HepG2 (cell line): ENCODE results near the gene TSTD1. TPM values are rescaled to one million over a fixed set of nuclear protein-coding genes. Genes with fewer than 3 reads are reported as not detected.

Experiments
- CAMTA2 ChIP-seq: sonication (generic); formaldehyde crosslinking; IDR thresholded peaks from 2 replicates; pipeline ENCODE4 v1.4.0; 2020; ENCODE audit warnings: mild to moderate bottlenecking, missing genetic modification reagents, borderline replicate concordance
- DNMT1 ChIP-seq: sonication (generic); formaldehyde crosslinking; IDR thresholded peaks from 2 replicates; pipeline ENCODE4 v1.5.1; 2020; ENCODE audit warnings: mild to moderate bottlenecking, missing genetic modification reagents
- ELF3 ChIP-seq: IDR thresholded peaks from 2 replicates; pipeline ENCODE4 v1.6.1; 2016; ENCODE audit warnings: missing genetic modification reagents, missing compliant biosample characterization
- FOXA3 ChIP-seq: IDR thresholded peaks from 2 replicates; pipeline ENCODE4 v1.6.1; 2016; ENCODE audit warnings: missing genetic modification reagents, missing compliant biosample characterization
- GATAD2A ChIP-seq: IDR thresholded peaks from 2 replicates; pipeline ENCODE4 v1.6.1; 2016
- HOXA7 ChIP-seq: sonication (generic); formaldehyde crosslinking; IDR thresholded peaks from 2 replicates; pipeline ENCODE4 v1.8.1; 2022; ENCODE audit warnings: mild to moderate bottlenecking, missing genetic modification reagents, moderate library complexity
- HOXD1 ChIP-seq: sonication (generic); formaldehyde crosslinking; IDR thresholded peaks from 2 replicates; pipeline ENCODE4 v1.5.0; 2020; ENCODE audit warnings: missing genetic modification reagents
- JUN ChIP-seq: sonication (generic); formaldehyde crosslinking; IDR thresholded peaks from 2 replicates; pipeline ENCODE4 v1.4.0; 2020; ENCODE audit warnings: mild to moderate bottlenecking, missing genetic modification reagents
- MATR3 ChIP-seq: sonication (generic); formaldehyde crosslinking; IDR thresholded peaks from 2 replicates; pipeline ENCODE4 v1.4.0; 2020; ENCODE audit warnings: missing genetic modification reagents
- MTA1 ChIP-seq: sonication (generic); formaldehyde crosslinking; IDR thresholded peaks from 2 replicates; pipeline ENCODE4 v1.4.0; 2020; ENCODE audit warnings: missing genetic modification reagents, mild to moderate bottlenecking, borderline replicate concordance
- NFKBIZ ChIP-seq: IDR thresholded peaks from 2 replicates; pipeline ENCODE4 v1.6.1; 2018; ENCODE audit warnings: missing genetic modification reagents, missing compliant biosample characterization
- PAWR ChIP-seq: sonication (generic); formaldehyde crosslinking; IDR thresholded peaks from 2 replicates; pipeline ENCODE4 v1.4.0; 2020; ENCODE audit warnings: missing genetic modification reagents, mild to moderate bottlenecking, borderline replicate concordance
- RBAK ChIP-seq: sonication (generic); formaldehyde crosslinking; IDR thresholded peaks from 2 replicates; pipeline ENCODE4 v1.5.1; 2020; ENCODE audit warnings: mild to moderate bottlenecking, missing genetic modification reagents
- REST ChIP-seq, 2 experiments: IDR thresholded peaks; 2 replicates each; pipeline ENCODE4 v1.6.1; 2011 to 2012; ENCODE audit warnings: low read length in 2 of 2, borderline replicate concordance in 1 of 2, low read depth in 1 of 2, mild to moderate bottlenecking in 1 of 2, moderate library complexity in 1 of 2
- REXO4 ChIP-seq: sonication (generic); formaldehyde crosslinking; IDR thresholded peaks from 2 replicates; pipeline ENCODE4 v1.8.0; 2022; ENCODE audit warnings: missing genetic modification reagents, mild to moderate bottlenecking, borderline replicate concordance
- SAP130 ChIP-seq: IDR thresholded peaks from 2 replicates; pipeline ENCODE4 v1.6.1; 2016; ENCODE audit warnings: low read depth
- SOX6 ChIP-seq, 2 experiments: fragments of 450-650 bp in 1 of 2; sonication (generic) in 1 of 2; formaldehyde crosslinking in 1 of 2; IDR thresholded peaks; 2 replicates each; pipeline versions ENCODE4 v1.4.0 to v1.6.1; 2017 to 2020; ENCODE audit warnings: antibody characterized with exemption in 1 of 2, mild to moderate bottlenecking in 1 of 2, missing genetic modification reagents in 1 of 2
- SRSF9 ChIP-seq: fragments of 200-400 bp; formaldehyde crosslinking; IDR thresholded peaks from 2 replicates; pipeline ENCODE4 v1.6.1; 2018; ENCODE audit warnings: borderline replicate concordance, mild to moderate bottlenecking, low read depth, low read length; ENCODE audit not compliant: insufficient read depth, poor library complexity, severe bottlenecking
- TBX2 ChIP-seq: sonication (generic); formaldehyde crosslinking; IDR thresholded peaks from 2 replicates; pipeline ENCODE4 v1.5.0; 2020; ENCODE audit warnings: missing genetic modification reagents, mild to moderate bottlenecking, borderline replicate concordance
- TCF7L2 ChIP-seq: IDR thresholded peaks from 2 replicates; pipeline ENCODE4 v1.6.1; 2011; ENCODE audit warnings: mild to moderate bottlenecking, low read depth, low read length, moderate library complexity
- ZFP41 ChIP-seq: sonication (generic); formaldehyde crosslinking; IDR thresholded peaks from 2 replicates; pipeline ENCODE4 v1.4.0; 2020; ENCODE audit warnings: mild to moderate bottlenecking, missing genetic modification reagents, borderline replicate concordance
- ZNF264 ChIP-seq: sonication (generic); formaldehyde crosslinking; IDR thresholded peaks from 2 replicates; pipeline ENCODE4 v1.4.0; 2020; ENCODE audit warnings: missing genetic modification reagents
- ZNF430 ChIP-seq: sonication (generic); formaldehyde crosslinking; IDR thresholded peaks from 2 replicates; pipeline ENCODE4 v1.9.0; 2021; ENCODE audit warnings: mild to moderate bottlenecking, missing genetic modification reagents
- ZNF44 ChIP-seq: sonication (generic); formaldehyde crosslinking; IDR thresholded peaks from 2 replicates; pipeline ENCODE4 v1.5.1; 2020; ENCODE audit warnings: mild to moderate bottlenecking, missing genetic modification reagents
- ZNF563 ChIP-seq: sonication (generic); formaldehyde crosslinking; IDR thresholded peaks from 2 replicates; pipeline ENCODE4 v1.8.0; 2022; ENCODE audit warnings: mild to moderate bottlenecking, moderate library complexity, missing genetic modification reagents
- ZNF572 ChIP-seq: sonication (generic); formaldehyde crosslinking; IDR thresholded peaks from 2 replicates; pipeline ENCODE4 v1.5.1; 2020; ENCODE audit warnings: mild to moderate bottlenecking, missing genetic modification reagents
- ZNF580 ChIP-seq: IDR thresholded peaks from 2 replicates; pipeline ENCODE4 v1.6.1; 2016; ENCODE audit warnings: low read depth, borderline replicate concordance
- ZNF75D ChIP-seq: sonication (generic); formaldehyde crosslinking; IDR thresholded peaks from 2 replicates; pipeline ENCODE4 v1.8.1; 2023; ENCODE audit warnings: missing genetic modification reagents, mild to moderate bottlenecking, borderline replicate concordance
- ZSCAN22 ChIP-seq: sonication (generic); formaldehyde crosslinking; IDR thresholded peaks from 2 replicates; pipeline ENCODE4 v1.4.0; 2020; ENCODE audit warnings: mild to moderate bottlenecking, missing genetic modification reagents
- polyA plus RNA-seq, 8 experiments: library from polyadenylated mRNA; depleted of rRNA in 3 of 8; stranded (reverse) in 7 of 8; unstranded in 1 of 8; fragments of >200 nt; fragmentation: Illumina TruSeq in 4 of 8; extraction: Trizol in 4 of 8; gene quantifications; 2 replicates each; pipeline versions ENCODE4 v1.2.1 to v1.2.3, GENCODE V29; 2011 to 2016; ENCODE audit warnings: low read depth in 4 of 8, missing spikeins in 1 of 8, mixed read lengths in 1 of 8; ENCODE audit not compliant: insufficient read depth in 1 of 8
- total RNA-seq, 5 experiments: library from RNA; depleted of rRNA; stranded (reverse); fragments of >200 nt; fragmentation: Illumina TruSeq; extraction: Trizol; gene quantifications; 2 replicates each; pipeline ENCODE4 v1.2.3, GENCODE V29; 2016; ENCODE audit warnings: low read depth in 1 of 5

The TSTD1 gene
- total and polyA plus RNA-seq, 2 of the 13 experiments (the other 11 are each of a cell fraction or from before 2014, with no cell fraction given) = 0.15 to 0.31 TPM

- TF ChIP-seq REST (IDR thresholded peaks at IDR 0.05; ENCODE audit: borderline replicate concordance in 1 of 2, low read depth in 1 of 2, low read length in 2 of 2) (peak in 1 of 2 experiments; percentile 53; a peak in 1 of 4 replicates), FOXA3 (CRISPR knock-in tag) (peak; percentile 87), ZNF580 (CRISPR knock-in tag) (no peak; the same call in 1 of the 2 replicates), ELF3 (CRISPR knock-in tag) (peak; percentile 98), TCF7L2 (no peak), ZNF264 (peak; percentile 96), ZNF75D (CRISPR knock-in tag) (no peak), NFKBIZ (CRISPR knock-in tag) (peak; percentile 96), CAMTA2 (peak; percentile 86; the same call in 1 of the 2 replicates), MATR3 (no peak), SAP130 (CRISPR knock-in tag) (peak; percentile 97), SOX6 (IDR thresholded peaks at IDR 0.05) (no peak), SOX6 (CRISPR knock-in tag; IDR thresholded peaks at IDR 0.05) (peak; percentile 98), ZNF430 (peak; percentile 92), ZNF563 (no peak), ZSCAN22 (CRISPR knock-in tag) (0 out of 2 replicates have a peak, but pooled peaks have one; percentile 55), TBX2 (CRISPR knock-in tag) (peak; percentile 89), JUN (peak; percentile 91), HOXD1 (CRISPR knock-in tag) (peak; percentile 54), REXO4 (CRISPR knock-in tag) (no peak), ZFP41 (CRISPR knock-in tag) (no peak), MTA1 (CRISPR knock-in tag) (peak; percentile 98), RBAK (CRISPR knock-in tag) (0 out of 2 replicates have a peak, but pooled peaks have one; percentile 12), ZNF572 (CRISPR knock-in tag) (no peak), ZNF44 (CRISPR knock-in tag) (no peak), HOXA7 (no peak), PAWR (CRISPR knock-in tag) (0 out of 2 replicates have a peak, but pooled peaks have one; percentile 6), GATAD2A (CRISPR knock-in tag) (peak; percentile 96), DNMT1 (CRISPR knock-in tag) (no peak), SRSF9 (no peak)
Measured at GRCh38 chr1:161013488-161014230, 25.1 kb downstream of the TSTD1 start (continued).
